Aortic smooth muscle cell (primary cell): ENCODE measurements around the gene OR13H1. TPM values are rescaled to one million over a fixed set of nuclear protein-coding genes. Genes with fewer than 3 reads are reported as not detected.

ENCODE experiments used
- total RNA-seq: library from RNA; depleted of rRNA; stranded (reverse); fragments of >200 nt; gene quantifications from 2 replicates; pipeline ENCODE4 v1.2.3, GENCODE V29; 2014

The OR13H1 gene
- total RNA-seq: not detected in 2 replicates

GRCh38 chrX:131543774-131544173 lies at the start of gene OR13H1:
OR13H1 (plus strand) TSS chrX:131544074; CDS start chrX:131544074, 0 bp downstream.

